Esophagus mucosa (tissue), 1 donor: Measurements from ENCODE around the gene RAB39A. TPM values are rescaled to one million over a fixed set of nuclear protein-coding genes. Genes with fewer than 3 reads are reported as not detected.
A peak's percentile ranks its signal among the peaks of the same experiment; 100 is the strongest.
"Not testable (repeated sequence)": the region's sequence is repeated elsewhere in the genome, so short reads cannot be mapped to it uniquely, and the experiment has no call there.

ENCODE experiments used
- ATAC-seq: fragments of 200-7000 bp; cut with Tn5 transposase; one replicate; pipeline ENCODE4 v1.9.1; 2020
- total RNA-seq: library from RNA; stranded (reverse); gene quantifications from one replicate; pipeline ENCODE4 v1.2.4, GENCODE V29; 2023
- donor health status: DM: yes; HTN: yes; CAD: no.

Gene RAB39A, protein sequence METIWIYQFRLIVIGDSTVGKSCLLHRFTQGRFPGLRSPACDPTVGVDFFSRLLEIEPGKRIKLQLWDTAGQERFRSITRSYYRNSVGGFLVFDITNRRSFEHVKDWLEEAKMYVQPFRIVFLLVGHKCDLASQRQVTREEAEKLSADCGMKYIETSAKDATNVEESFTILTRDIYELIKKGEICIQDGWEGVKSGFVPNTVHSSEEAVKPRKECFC
- total RNA-seq: not detected

DNA sequence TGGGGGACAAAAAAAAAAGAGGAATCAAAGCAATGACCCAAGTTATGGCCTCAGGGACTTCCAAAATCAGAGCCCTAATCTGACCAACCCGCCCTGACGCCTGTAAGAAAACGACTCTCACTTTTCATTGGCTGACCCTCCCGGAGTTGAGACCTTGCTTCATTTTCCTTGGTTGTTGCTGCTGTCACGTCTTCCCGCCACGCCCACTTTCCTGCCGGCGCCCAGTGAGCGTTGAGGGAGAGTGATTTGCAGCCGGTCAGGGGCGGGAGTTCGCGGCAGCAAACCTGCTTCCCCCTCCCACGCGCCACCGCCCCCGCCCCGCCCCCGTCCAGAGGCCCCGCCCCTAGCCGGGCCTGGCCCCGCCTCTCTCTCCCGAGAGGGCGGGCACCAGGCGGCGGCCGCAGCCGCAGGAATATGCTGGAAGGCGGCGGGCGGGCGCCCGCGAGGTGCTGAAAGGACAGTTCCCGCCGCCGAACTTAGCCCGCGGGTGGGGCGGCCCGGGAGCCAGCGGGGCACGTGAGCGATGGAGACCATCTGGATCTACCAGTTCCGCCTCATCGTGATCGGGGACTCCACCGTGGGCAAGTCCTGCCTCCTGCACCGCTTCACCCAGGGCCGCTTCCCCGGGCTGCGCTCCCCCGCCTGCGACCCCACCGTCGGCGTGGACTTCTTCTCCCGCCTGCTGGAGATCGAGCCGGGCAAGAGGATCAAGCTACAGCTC is at the start of gene RAB39A:
Gene RAB39A, plus strand, starts transcription at position 403 of the 721 bp plus-strand sequence. Its CDS starts 121 bp downstream, at position 524.
- peak; percentile 98 for ATAC-seq

- not testable (repeated sequence) for ATAC-seq
Measured at GRCh38 chr11:107881471-107881870, 46.8 kb upstream of the RAB39A start.

- peak; percentile 31 for ATAC-seq
Measured at GRCh38 chr11:107882095-107882820, 46.0 kb upstream of the RAB39A start.

GRCh38 chr11:107898270-107898669 is 30.0 kb upstream of the RAB39A start:
- peak; percentile 80 for ATAC-seq

GRCh38 chr11:107908211-107908610 is 20.0 kb upstream of the RAB39A start:
- no peak for ATAC-seq

DNA sequence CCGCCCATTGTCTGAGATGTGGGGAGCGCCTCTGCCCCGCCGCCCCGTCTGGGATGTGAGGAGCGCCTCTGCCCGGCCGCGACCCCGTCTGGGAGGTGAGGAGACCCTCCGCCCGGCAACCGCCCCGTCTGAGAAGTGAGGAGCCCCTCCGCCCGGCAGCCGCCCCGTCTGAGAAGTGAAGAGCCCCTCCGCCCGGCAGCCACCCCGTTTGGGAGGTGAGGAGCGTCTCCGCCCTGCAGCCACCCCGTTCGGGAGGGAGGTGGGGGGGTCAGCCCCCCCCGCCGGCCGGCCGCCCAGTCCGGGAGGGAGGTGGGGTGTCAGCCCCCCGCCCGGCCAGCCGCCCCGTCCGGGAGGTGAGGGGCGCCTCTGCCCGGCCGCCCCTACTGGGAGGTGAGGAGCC is 15.8 kb upstream of the RAB39A start:
- not testable (repeated sequence) for ATAC-seq

- ATAC-seq: no peak
Measured at GRCh38 chr11:107915229-107915628, 13.0 kb upstream of the RAB39A start.

DNA sequence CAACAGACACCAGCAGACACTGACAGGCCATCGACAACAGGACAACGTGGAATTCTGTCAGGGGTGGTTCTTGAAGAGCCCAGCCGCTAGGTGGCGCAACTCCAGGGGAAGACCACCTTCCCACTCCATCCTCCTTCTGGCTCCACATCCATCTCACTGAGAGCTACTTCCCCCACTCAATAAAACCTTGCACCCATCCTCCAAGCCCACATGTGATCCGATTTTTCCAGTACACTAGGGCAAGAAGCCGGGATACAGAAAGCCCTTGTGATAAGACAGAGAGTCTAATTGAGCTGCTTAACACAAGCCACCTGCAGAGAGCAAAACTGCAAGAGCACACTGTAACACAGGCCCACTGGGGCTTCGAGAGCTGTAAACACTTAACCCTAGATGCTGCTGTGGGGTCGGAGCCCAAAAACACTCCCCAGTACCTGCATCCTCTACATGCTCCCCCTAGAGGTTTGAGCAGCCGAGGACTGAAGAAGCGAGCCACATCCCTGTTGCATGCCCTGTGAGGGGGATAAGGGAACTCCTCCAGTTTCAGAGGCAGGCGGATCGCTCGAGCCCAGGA is 11.5 kb upstream of the RAB39A start:
- ATAC-seq: no peak

GRCh38 chr11:107921997-107922396 is 6.3 kb upstream of the RAB39A start:
- ATAC-seq: no peak

DNA sequence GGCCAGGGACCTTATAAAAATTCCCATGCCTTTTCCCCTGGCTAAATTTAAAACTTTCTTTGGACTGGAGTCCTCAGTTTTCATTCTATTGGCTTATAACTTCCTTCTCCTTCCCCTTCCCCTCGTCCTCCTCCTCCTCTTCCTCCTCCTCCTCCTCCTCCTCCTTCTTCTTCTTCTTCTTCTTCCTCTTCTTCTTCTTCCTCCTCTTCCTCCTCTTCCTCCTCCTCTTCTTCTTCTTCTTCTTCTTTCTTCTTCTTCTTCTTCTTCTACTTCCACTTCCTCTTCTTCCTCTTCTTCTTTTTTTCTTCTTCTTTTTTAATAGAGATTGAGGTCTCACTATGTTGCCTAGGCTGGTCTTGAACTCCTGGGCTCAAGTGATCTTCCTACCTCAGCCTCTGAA is 4.7 kb upstream of the RAB39A start:
- ATAC-seq: not testable (repeated sequence)

- ATAC-seq: no peak
Measured at GRCh38 chr11:107924306-107924705, 3.9 kb upstream of the RAB39A start.

DNA sequence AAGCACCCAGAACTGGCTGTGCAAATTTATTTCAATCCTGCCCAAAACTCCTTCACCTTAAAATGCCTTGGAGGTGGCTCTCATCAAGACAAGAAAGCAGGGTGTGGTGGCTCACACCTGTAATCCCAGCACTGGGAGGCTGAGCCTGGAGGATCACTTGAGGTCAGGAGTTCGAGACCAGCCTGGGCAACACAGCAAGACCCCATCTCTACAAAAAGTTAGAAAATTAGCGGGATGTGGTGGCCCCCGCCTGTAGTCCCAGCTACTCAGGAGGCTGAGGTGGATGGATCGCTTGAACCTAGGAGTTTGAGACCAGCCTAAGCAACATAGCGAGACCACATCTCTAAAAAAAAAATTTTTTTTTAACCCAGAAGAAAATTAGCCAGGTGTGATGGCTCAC is 689 bp upstream of the RAB39A start:
- no peak for ATAC-seq

DNA sequence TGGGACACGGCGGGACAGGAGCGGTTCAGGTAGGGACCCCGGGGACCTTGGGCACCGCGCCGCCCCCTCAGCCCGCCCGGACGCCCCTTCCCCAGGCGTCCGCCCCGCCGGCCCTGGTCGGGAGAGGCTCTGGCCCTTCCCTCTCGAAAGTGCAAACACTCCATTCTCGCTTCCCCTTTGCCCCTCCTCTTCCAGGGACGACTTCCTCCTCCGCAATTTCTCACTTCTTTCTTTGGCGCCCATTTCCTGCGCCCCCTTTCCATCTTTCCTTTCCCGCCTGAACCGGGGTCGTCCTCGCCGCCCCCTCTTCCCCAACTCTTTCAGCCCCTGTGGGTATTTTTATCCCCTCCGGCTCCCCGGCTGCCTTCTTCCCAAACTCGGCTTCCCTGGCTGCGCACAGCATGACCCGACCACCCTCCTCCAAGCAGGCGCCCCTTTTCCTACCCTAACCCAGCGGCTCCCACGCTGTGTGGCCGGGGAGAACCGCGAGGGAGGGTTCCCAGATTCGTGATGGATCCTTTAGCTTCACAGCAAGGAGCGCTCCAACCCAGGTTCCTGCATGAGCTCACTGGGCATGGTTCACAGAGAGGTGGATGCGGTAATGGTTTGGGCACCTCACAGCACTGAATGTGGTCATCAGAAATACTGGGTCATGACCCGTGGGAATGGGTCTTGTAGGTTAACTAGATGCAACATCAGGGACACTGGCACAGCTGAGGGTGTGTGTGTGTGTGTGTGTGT is 689 bp downstream of the RAB39A start:
- ATAC-seq: peak; percentile 6

GRCh38 chr11:107929611-107930200 is 1.5 kb downstream of the RAB39A start:
- no peak for ATAC-seq

DNA sequence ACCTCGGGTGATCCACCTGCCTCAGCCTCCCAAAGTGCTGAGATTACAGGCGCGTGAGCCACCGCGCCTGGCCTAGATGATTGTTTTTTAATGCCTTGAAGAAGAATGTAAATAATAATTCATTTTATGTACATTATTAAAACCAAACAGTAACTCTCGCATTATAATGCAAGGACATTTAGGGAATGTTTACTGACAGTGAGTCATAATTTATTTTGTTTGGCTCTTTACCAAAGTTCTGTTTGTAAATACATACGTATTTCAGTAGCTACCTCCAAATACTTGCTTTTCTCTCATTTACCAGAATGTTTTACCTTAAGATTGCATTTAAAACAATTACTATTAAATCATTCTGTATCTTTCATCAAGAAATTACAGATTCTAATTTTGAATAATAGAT is 3.0 kb downstream of the RAB39A start:
- no peak for ATAC-seq

- ATAC-seq: no peak
Measured at GRCh38 chr11:107947904-107948303, 19.7 kb downstream of the RAB39A start.

GRCh38 chr11:107948328-107948727 is 20.1 kb downstream of the RAB39A start:
- ATAC-seq: not testable (repeated sequence)

DNA sequence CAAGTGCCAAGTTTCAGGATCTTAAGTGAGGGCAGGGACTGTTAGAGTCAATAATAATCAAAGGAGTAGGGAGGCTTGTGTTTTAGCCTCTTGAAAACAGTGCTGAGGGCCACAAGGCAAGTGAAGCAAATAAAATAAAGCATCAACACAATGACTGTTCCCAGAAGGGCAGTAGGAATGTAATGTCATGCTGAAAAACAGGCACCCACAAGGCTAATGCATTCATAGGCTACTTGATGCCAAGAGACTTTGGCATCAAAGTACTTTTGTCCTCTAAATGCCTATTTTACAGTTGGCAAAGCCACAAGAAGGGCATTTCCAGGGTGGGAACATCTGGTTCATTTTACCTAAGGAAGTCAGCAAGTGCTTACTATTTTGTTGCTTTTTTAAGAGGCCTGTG is 22.9 kb downstream of the RAB39A start:
- no peak for ATAC-seq

- no peak for ATAC-seq
Measured at GRCh38 chr11:107953446-107953845, 25.2 kb downstream of the RAB39A start.

DNA sequence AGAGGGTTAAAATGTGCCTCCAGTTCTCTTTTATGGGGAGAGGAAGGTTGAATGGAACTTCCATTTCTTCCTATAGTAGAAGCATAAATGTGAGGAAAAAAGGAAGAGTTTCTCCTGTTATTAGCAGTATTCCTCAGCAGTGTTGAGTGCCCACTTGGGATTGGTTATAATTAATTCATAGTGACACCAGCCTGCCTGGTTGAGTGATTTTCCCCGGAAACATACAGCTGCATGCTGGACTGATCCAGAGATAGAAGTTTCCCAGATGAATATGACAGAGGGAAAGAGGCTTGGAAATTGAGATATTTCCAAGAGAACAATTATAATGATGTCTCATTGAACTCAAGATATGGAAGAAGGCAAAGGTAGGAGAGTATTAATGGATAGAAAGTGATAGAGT is 28.3 kb downstream of the RAB39A start:
- no peak for ATAC-seq

- ATAC-seq: no peak
Measured at GRCh38 chr11:107957109-107957588, 28.9 kb downstream of the RAB39A start.

DNA sequence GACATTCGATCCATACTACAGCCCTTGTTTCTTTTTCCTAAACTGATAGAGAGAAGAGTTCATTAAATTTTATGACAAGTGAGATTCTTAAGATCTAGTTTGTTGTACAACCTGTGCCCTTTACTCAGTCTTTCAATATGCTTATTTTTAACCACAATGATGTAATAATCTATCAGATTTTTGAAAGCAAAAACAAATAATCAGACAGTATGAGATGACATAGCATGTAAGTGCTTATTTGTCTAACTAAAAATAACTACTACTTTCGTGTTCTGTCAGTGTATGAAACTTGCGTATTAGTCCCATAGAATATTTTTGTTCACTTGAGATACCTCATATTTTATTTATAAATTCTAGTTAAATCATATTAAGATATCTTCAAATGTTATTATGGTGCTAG is 33.2 kb downstream of the RAB39A start:
- ATAC-seq: no peak
